ENCODE data around the gene KNDC1.

DNA sequence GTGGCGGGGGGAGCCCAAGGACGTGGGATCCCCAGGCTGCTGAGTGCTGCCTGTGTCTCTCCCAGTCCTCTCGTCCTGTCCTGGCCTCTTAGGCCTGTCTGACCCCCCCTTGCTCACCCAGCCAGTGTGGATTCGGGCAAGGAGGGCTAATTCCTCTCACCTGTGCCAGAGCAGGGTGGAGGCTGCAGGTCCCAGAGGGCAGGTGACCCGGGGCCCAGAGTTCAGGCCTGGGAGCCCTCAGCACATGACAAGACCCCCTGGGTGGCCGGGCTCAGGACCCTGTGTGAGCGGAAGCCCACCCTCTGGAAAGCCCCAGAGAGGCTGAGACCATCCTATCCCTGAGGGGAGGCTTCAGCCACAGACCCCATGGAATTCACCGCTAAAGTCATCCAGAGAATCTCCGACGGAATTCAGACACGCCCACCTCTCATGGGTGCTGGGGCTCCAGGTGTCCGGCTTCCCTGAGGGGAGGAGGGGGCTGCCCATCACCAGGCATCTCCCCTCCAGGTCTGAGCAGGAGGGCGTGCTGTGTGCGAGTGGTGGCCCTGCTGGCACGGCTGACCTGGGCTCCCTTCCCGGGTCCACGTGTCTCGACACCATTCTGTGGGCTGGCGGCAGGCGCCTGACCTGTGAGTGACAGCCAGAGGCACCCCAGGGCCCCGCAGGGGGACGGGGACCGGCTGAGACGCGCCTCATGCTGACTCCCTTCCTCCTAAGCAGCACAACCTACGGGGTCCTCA, 5.0 kb downstream of the KNDC1 start:
- TF ChIP-seq, protein P1, sequence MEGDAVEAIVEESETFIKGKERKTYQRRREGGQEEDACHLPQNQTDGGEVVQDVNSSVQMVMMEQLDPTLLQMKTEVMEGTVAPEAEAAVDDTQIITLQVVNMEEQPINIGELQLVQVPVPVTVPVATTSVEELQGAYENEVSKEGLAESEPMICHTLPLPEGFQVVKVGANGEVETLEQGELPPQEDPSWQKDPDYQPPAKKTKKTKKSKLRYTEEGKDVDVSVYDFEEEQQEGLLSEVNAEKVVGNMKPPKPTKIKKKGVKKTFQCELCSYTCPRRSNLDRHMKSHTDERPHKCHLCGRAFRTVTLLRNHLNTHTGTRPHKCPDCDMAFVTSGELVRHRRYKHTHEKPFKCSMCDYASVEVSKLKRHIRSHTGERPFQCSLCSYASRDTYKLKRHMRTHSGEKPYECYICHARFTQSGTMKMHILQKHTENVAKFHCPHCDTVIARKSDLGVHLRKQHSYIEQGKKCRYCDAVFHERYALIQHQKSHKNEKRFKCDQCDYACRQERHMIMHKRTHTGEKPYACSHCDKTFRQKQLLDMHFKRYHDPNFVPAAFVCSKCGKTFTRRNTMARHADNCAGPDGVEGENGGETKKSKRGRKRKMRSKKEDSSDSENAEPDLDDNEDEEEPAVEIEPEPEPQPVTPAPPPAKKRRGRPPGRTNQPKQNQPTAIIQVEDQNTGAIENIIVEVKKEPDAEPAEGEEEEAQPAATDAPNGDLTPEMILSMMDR (IDR thresholded peaks at IDR 0.05; ENCODE audit: low read length): no peak
- no peak for TF ChIP-seq EZH2 (IDR thresholded peaks at IDR 0.05; ENCODE audit: borderline replicate concordance, low read length)
